Stimulated activated CD4-positive, alpha-beta T cell treated with anti-CD3 and anti-CD28 coated beads, Interleukin-4, amount 100 ng/mL, for 48 hours (primary cell): ENCODE data around the gene CACNB1.

ENCODE experiments used
- DNase-seq, 2 donors: peaks; one replicate each; pipeline ENCODE4 v3.0.0-alpha.2; 2020; ENCODE audit warnings: low read depth in 2 of 2

The CACNB1 gene

GRCh38 chr17:39197380-39198185 lies at the start of gene CACNB1:
TSS of gene CACNB1 (minus strand) at chr17:39197669. CDS start at chr17:39197495, 174 bp downstream.
- peak; percentile 55 to 80 for DNase-seq

- no peak for DNase-seq
Observed at GRCh38 chr17:39246274-39246673, 48.8 kb upstream of the CACNB1 start.

- DNase-seq, result peak; percentile 79 to 91
Observed at GRCh38 chr17:39244600-39245570, 47.4 kb upstream of the CACNB1 start.

GRCh38 chr17:39244016-39244599 lies 46.6 kb upstream of the CACNB1 start:
- DNase-seq, result no peak

GRCh38 chr17:39243155-39243554 lies 45.7 kb upstream of the CACNB1 start:
- DNase-seq, result no peak

- DNase-seq, result no peak
Observed at GRCh38 chr17:39240631-39241030, 43.2 kb upstream of the CACNB1 start.

- DNase-seq, result peak; percentile 57 to 70
Observed at GRCh38 chr17:39239640-39240314, 42.3 kb upstream of the CACNB1 start.

- peak; percentile 46 to 55 for DNase-seq
Observed at GRCh38 chr17:39238311-39238972, 41.0 kb upstream of the CACNB1 start.

- DNase-seq, result no peak
Observed at GRCh38 chr17:39237586-39237985, 40.1 kb upstream of the CACNB1 start.

- DNase-seq, result no peak
Observed at GRCh38 chr17:39236981-39237441, 39.5 kb upstream of the CACNB1 start.

- no peak for DNase-seq
Observed at GRCh38 chr17:39236450-39236927, 39.0 kb upstream of the CACNB1 start.

GRCh38 chr17:39235555-39236449 lies 38.3 kb upstream of the CACNB1 start:
- DNase-seq, result peak; percentile 40 to 41

GRCh38 chr17:39231591-39232551 lies 34.4 kb upstream of the CACNB1 start:
- DNase-seq, result peak; percentile 34 to 56

- DNase-seq, result no peak
Observed at GRCh38 chr17:39231091-39231561, 33.7 kb upstream of the CACNB1 start.

- no peak for DNase-seq
Observed at GRCh38 chr17:39230361-39230760, 32.9 kb upstream of the CACNB1 start.

GRCh38 chr17:39229274-39229913 lies 31.9 kb upstream of the CACNB1 start:
- no peak for DNase-seq

- DNase-seq, result no peak
Observed at GRCh38 chr17:39227364-39227919, 30.0 kb upstream of the CACNB1 start.
